Measurements from ENCODE around the gene OPN5.

OPN5 gene

DNA sequence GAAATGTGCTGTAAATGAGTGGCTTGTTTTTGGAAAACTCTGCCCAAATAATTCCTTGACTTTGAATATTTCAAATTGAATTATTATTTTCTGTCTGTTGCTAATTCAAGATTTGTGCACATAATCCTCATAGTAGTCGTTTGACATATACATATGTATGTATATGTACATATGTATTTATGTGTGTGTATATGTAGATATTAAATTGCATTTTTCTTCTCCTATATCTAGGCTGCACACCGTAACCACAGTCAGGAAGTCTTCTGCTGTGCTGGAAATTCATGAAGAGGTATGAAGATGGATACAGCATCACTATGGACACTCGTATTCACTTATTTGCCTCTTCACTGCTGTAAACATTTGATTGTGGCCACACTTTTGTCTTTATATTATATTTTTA is 29.6 kb downstream of the OPN5 start:
- TF ChIP-seq POLR2A (IDR thresholded peaks at IDR 0.05; ENCODE audit: low read length), result no peak
- no peak for TF ChIP-seq GATA1 (IDR thresholded peaks at IDR 0.05; ENCODE audit: low read depth, low read length)
- DNase-seq, result no peak

DNA sequence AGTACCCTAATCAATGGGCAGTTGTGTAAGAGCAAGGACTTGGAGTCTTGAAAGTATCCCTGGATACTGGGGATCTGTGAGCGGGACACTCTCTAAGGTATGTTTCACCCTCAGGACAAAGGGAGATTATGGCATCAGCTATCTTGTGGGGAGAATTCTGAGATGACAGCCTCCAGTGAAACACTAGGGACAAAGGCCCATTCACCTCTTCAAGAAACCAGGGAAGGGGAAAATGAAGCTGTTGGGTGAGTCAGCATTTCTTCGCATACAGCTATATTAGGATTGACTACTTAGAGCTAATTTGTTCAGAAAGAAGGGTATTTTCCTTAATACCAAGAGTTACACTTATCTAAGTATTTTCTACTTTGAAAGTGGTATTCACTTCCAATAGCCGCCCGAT is 35.9 kb downstream of the OPN5 start:
- TF ChIP-seq GATA1 (IDR thresholded peaks at IDR 0.05; ENCODE audit: low read depth, low read length), result no peak
- TF ChIP-seq POLR2A (IDR thresholded peaks at IDR 0.05; ENCODE audit: low read length), result no peak
- no peak for DNase-seq

DNA sequence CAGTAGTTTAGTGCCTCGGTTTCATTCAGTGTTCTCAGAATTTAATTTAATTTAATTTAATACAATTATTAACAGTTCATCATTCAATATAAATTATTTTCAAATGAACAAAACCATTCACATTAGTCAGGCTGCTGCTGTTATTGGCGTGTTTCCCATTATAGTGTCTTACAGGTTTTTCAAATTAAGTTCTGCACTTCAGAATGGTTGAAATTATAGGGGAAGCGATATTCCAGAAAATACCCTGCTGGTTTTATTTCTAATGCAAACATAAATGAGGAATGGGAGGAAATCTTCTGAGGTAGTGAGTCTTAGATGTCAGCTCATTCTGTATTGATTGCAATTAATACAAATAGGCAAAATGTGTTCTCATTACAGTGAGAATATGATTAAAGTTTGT is 37.6 kb downstream of the OPN5 start:
- TF ChIP-seq POLR2A (IDR thresholded peaks at IDR 0.05; ENCODE audit: low read length) (no peak), GATA1 (IDR thresholded peaks at IDR 0.05; ENCODE audit: low read depth, low read length) (no peak)
- DNase-seq, result no peak

DNA sequence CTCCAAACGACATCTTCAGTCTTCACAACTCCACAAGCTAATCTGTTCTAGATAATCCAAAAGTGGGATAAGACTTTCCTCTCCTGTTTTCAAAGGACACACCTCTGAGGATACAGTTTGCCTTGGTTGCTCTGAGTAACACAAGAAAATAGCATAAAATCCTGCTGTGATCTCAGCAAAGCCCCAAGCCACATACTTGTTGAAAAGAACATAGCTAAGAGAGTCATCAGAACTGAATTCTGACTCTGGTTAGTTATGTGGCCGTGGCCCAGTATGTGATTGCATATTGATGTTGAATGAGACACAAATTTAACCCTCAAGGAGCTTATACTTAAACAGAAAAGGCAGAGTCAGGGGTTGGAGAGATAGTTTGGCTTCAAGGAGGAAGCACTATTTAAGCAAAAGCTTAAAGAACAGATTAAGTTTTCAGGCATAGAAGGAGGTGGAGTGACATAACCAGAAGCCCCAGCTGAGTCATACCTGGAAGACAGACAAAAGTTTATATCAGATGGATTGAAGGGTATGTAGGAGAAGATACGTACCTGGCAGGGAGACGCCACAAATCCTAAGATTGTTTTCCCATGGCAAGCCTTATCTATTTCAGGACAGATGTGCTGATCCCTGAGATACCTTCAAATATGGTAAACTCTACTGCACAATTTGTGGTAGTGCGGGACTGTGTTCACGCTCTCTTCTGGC is 41.2 kb downstream of the OPN5 start:
- no peak for DNase-seq
- TF ChIP-seq POLR2A (IDR thresholded peaks at IDR 0.05; ENCODE audit: low read length), result no peak
- no peak for TF ChIP-seq GATA1 (IDR thresholded peaks at IDR 0.05; ENCODE audit: low read depth, low read length)

DNA sequence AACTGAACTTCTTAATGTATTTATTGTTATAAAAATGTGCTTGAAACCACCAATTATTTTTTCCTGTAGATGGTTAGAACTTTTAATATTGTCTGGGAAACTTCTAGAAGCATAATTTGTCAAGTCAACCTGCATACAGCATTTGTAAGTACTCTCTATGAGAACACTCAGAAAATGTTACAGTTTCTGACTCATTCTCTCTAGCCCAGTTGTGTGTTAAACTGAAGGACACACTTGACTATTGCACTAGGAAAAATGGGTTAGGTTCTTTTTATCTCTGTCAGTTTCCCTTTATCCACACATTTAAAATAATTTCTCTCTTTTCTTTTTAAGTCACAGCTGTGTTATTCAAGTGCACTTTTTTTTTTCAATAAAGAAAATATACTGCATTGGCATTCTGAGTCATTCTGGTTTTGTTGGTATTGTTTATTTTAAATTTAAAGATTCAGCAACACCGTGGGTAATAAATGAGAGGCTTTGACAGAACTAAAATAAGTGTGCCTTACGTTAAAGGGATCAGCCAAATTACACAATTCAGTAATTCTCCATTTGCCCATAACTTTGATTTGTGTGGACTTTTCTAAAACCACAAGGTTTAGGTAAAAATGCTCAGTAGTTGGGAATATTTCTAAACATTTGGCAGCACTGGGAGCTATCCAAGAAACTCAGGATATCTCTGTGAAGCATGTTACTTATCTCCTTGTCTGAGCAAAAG is 50.7 kb downstream of the OPN5 start:
- DNase-seq, result no peak

DNA sequence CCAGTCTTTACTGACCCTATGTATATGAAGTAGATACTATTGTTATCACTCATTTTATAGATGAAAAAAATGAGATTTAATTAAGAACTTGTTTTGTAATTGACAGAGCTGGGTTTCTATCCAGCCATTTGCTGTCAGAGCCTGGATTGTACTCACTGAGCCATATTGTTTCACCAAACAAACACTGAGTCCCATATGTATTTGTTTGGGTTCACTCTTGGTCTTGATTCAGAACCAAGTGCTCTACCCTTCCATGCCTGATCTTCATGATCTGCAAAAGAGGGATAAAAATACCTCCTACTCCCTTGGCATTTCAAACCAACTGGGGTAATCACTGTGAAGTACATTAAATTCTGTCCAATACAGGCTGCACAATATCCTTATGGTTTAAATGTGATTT is 52.4 kb downstream of the OPN5 start:
- TF ChIP-seq POLR2A (IDR thresholded peaks at IDR 0.05; ENCODE audit: low read length), result no peak
- no peak for TF ChIP-seq GATA1 (IDR thresholded peaks at IDR 0.05; ENCODE audit: low read depth, low read length)
- no peak for DNase-seq

More for the DNA sequence above, 50.7 kb downstream of the OPN5 start:
- no peak for TF ChIP-seq GATA1 (IDR thresholded peaks at IDR 0.05; ENCODE audit: low read depth, low read length)
- no peak for TF ChIP-seq POLR2A (IDR thresholded peaks at IDR 0.05; ENCODE audit: low read length)

DNA sequence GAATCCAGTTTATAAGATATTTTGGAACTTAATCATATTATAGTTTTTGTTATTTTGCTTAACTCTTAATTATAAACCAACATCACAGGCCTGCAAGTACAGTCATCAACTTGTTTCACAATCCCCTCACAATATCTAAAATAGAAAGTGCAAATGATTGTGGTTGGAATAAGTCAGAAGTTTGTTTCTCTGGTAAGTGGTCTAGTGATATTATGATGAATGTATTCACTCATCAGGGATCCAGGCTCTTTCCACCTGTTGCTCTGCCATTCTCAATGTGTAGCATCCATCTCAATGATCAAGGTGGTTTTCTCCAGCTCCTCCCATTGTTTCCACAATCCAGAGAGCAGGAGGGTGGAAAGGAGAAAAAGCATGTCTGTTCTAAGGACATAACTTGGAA is 54.2 kb downstream of the OPN5 start:
- DNase-seq, result no peak
- TF ChIP-seq GATA1 (IDR thresholded peaks at IDR 0.05; ENCODE audit: low read depth, low read length), result no peak
- TF ChIP-seq POLR2A (IDR thresholded peaks at IDR 0.05; ENCODE audit: low read length), result no peak

DNA sequence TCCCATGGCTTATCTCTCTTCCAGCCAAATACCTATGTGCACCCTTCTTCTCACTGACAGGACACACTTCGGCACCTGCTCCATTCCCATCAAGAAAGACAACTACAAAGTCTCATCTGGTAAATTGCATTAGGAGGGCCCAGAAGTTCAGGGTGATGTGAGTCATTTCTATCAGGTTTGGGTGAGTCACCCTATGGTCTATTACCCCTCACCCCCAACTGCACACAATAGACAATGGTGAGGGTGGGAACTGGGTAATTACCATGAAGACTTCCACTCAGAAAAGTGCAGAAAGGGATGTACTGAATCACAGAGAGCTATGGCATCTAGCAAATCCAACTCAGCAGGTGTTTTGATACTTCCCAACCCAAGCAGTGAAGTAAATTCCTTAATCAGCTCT is 54.8 kb downstream of the OPN5 start:
- no peak for DNase-seq

DNA sequence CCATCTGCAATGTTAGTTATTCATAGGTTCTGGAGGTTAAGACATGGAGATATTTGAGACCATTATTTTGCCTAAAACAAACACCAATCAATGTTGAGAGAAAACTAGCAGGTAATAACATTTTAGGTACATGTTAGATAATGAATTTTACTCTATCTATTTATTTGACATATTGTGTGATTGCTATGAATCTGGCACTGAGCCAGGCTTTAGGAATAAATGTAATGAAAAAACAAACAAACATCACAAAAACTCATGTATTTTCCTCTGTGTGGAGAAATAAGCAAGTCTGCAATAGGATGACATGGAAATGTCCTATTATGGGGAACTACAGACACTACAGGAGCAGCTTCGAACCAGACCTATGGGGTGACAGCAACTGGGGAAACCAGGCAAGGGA is 57.8 kb downstream of the OPN5 start:
- TF ChIP-seq POLR2A (IDR thresholded peaks at IDR 0.05; ENCODE audit: low read length) (no peak), GATA1 (IDR thresholded peaks at IDR 0.05; ENCODE audit: low read depth, low read length) (no peak)
- no peak for DNase-seq

More for the DNA sequence above, 54.8 kb downstream of the OPN5 start:
- TF ChIP-seq POLR2A (IDR thresholded peaks at IDR 0.05; ENCODE audit: low read length), result no peak
- no peak for TF ChIP-seq GATA1 (IDR thresholded peaks at IDR 0.05; ENCODE audit: low read depth, low read length)

DNA sequence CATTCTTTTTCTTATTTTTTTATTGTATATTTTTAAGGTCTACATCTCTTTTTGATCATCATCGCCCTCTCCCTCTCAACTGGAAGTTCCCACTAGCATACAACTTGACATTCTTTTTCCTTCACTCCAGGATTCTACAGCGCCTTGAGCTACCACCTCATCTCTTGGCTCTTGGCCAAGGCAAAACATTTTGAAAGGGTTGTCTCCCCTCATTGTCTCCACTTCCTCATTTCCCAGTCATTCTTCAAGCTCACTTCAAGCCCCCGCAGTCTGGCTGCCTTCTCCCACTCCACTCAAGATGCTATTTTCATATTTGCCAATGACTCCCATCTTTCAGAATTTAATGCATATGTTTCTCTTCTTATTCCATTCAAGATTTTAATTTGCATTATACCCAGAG is 63.0 kb downstream of the OPN5 start:
- no peak for TF ChIP-seq POLR2A (IDR thresholded peaks at IDR 0.05; ENCODE audit: low read length)
- no peak for TF ChIP-seq GATA1 (IDR thresholded peaks at IDR 0.05; ENCODE audit: low read depth, low read length)
- DNase-seq, result no peak

DNA sequence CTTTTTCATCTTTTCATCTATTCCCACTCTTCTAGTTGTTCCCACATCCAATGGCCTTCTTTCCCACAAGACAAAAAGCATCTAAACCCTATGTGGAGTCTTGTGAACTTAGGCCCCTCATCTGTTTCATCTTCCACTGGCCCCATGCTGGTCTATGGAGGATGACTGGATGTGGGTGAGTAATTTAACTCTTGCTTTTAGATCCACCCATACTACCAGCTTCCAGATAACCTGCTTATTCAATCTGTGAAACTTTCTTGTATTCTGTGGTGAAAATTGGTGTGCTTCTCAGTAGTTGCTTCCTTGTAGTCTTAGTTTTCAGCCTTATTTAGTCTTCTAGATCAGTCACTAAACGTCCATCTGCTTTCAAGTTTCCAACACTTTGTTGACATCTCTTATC is 64.9 kb downstream of the OPN5 start:
- no peak for DNase-seq
- TF ChIP-seq GATA1 (IDR thresholded peaks at IDR 0.05; ENCODE audit: low read depth, low read length), result no peak
- TF ChIP-seq POLR2A (IDR thresholded peaks at IDR 0.05; ENCODE audit: low read length), result no peak

DNA sequence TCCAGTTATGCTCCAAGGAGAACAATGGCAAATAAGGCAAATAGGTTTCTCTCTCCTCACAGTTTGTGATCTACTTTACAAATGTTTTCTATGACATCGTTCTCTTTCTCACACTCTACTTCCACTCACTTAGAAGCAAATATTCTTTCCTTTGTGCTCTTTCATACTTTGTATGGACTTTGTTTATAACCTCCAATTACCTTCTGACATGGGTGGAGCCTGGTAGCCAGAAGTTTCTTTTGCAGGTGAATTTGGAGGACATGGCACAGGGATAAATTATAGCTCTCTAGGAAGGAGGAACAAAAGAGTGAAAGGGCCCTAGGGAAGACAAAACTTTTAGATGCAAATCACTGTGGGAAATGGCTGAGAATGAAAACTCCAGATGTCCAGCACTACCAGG is 69.3 kb downstream of the OPN5 start:
- DNase-seq, result no peak
- TF ChIP-seq GATA1 (IDR thresholded peaks at IDR 0.05; ENCODE audit: low read depth, low read length) (no peak), POLR2A (IDR thresholded peaks at IDR 0.05; ENCODE audit: low read length) (no peak)

DNA sequence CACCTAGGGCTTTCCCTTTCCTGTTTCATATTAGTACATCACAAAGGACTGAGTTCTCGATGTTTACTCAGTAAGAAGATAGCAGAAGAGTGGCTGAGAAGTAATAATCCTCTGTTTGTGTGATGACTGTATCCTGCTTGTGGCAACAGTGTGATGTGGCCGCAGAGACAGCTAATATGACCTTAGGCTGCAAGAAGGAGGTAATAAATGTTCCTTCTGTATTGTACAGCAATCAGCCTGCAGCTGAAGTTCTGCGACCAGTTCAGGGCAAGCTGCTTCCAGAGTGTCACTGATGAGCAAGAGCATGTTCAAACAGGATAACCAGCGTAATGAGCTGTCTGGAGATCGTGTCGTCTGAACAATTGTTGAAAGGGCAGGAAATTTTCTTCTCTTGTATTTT is 70.9 kb downstream of the OPN5 start:
- TF ChIP-seq POLR2A (IDR thresholded peaks at IDR 0.05; ENCODE audit: low read length) (no peak), GATA1 (IDR thresholded peaks at IDR 0.05; ENCODE audit: low read depth, low read length) (no peak)
- DNase-seq, result no peak

DNA sequence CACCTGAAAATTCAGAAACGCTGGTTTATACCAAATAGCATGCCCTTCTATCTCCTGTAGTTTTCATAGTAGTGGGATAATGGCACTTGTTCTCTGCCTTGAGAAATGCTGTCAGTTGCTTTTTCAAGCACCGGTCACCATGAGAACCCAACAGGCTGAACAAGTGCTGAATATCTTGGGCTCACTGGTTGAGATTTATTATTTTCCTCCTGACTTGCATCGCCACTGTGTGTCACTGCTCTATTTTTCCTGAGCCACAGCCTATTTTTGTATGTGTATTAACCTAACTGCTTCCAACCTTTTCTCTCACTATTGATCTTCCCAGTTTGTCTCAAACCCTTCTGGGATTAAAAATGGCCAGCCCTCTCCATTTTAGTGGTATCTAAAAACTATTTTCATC is 71.9 kb downstream of the OPN5 start:
- TF ChIP-seq POLR2A (IDR thresholded peaks at IDR 0.05; ENCODE audit: low read length), result no peak
- no peak for TF ChIP-seq GATA1 (IDR thresholded peaks at IDR 0.05; ENCODE audit: low read depth, low read length)
- no peak for DNase-seq

DNA sequence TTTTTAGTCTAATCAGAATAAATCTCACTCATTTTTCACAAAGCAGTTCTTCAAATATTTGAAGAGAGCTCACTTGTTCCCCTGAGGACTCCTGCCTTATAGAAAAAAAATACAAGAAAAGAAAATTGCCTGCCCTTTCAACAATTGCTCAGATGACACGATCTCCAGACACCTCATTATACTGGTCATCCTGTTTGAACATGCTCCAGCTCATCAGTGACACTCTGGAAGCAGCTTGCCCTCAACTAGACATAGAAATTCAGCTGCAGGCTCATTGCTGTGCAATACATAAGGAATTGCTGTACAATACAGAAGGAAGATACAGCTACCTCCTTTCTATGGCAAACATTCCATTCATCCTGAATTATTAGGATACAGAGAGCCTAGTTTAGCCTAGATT is 73.1 kb downstream of the OPN5 start:
- no peak for DNase-seq
- no peak for TF ChIP-seq GATA1 (IDR thresholded peaks at IDR 0.05; ENCODE audit: low read depth, low read length)
- no peak for TF ChIP-seq POLR2A (IDR thresholded peaks at IDR 0.05; ENCODE audit: low read length)

Measured in erythroblast (primary cell).